ENCODE measurements around the gene PIP4P1. TPM values are rescaled to one million over a fixed set of nuclear protein-coding genes. Genes with fewer than 3 reads are reported as not detected.

The PIP4P1 gene
- total and polyA plus RNA-seq, 2 experiments from 2014 or later, result 20.9 to 26.4 TPM

GRCh38 chr14:20485900-20486299 is 24.7 kb upstream of the PIP4P1 start:
- no peaks in the 10 kb centered on the region for H3K79me2 ChIP-seq (replicated peaks; ENCODE audit: insufficient read depth)
- H3K27ac ChIP-seq (ENCODE audit: low read depth), result no peak overlapping the region; the same call in 1 of the 2 replicates
- peak; percentile 62 for DNase-seq (ENCODE audit: low spot score)
- no peak overlapping the region for H3K4me3 ChIP-seq
- TF ChIP-seq REST (IDR thresholded peaks at IDR 0.05; ENCODE audit: unreplicated experiment) (no peak), NANOG (IDR thresholded peaks at IDR 0.05; ENCODE audit: borderline replicate concordance) (no peak), POLR2AphosphoS5 (IDR thresholded peaks at IDR 0.05; ENCODE audit: low read depth) (no peak)
- Mint-ChIP-seq H3K4me1 (peaks cover 52% of the 10 kb centered on the region), H3K4me3 (no peak overlapping the region), H3K27me3 (ENCODE audit: insufficient read depth, low read depth, poor library complexity) (peaks cover 2% of the 10 kb centered on the region), H3K36me3 (ENCODE audit: low read depth) (no peaks in the 10 kb centered on the region), H3K9me3 (no peaks in the 10 kb centered on the region), H3K27ac (0 out of 2 replicates have a peak overlapping the region, but pooled peaks have one; percentile 26)
- peak overlapping the region; percentile 39; the same call in 1 of the 2 replicates for H2AFZ ChIP-seq
- peak; percentile 48 for ATAC-seq
- H3K4me2 ChIP-seq, result no peak overlapping the region; the same call in 1 of the 2 replicates
- H4K20me1 ChIP-seq (replicated peaks; ENCODE audit: insufficient read depth), result no peaks in the 10 kb centered on the region
- peaks cover 41% of the 10 kb centered on the region for H3K4me1 ChIP-seq (ENCODE audit: insufficient read depth)
- 0 out of 2 replicates have a peak, but pooled peaks cover 7% of the 10 kb centered on the region for H3K9me2 ChIP-seq (ENCODE audit: insufficient read depth)
- H3K36me3 ChIP-seq (ENCODE audit: insufficient read depth), result 0 out of 2 replicates have a peak, but pooled peaks cover 2% of the 10 kb centered on the region
- no peaks in the 10 kb centered on the region for H3K27me3 ChIP-seq (ENCODE audit: insufficient read depth)
- H3F3A ChIP-seq (replicated peaks; ENCODE audit: low read depth), result peaks cover 6% of the 10 kb centered on the region; the same call in 1 of the 2 replicates

- Histone ChIP-seq H3K4me3 (no peak overlapping the region), H3K36me3 (ENCODE audit: insufficient read depth) (peaks cover 5% of the 10 kb centered on the region), H4K20me1 (replicated peaks; ENCODE audit: insufficient read depth) (no peaks in the 10 kb centered on the region), H3K4me1 (ENCODE audit: insufficient read depth) (peaks cover 17% of the 10 kb centered on the region), H3K27ac (ENCODE audit: low read depth) (no peak overlapping the region), H3K4me2 (no peak overlapping the region), H3F3A (replicated peaks; ENCODE audit: low read depth) (peaks cover 6% of the 10 kb centered on the region; the same call in 1 of the 2 replicates), H2AFZ (0 out of 2 replicates have a peak overlapping the region, but pooled peaks have one; percentile 18), H3K9me2 (ENCODE audit: insufficient read depth) (0 out of 2 replicates have a peak, but pooled peaks cover 7% of the 10 kb centered on the region), H3K27me3 (ENCODE audit: insufficient read depth) (no peaks in the 10 kb centered on the region), H3K79me2 (replicated peaks; ENCODE audit: insufficient read depth) (no peaks in the 10 kb centered on the region)
- no peak overlapping the region for H3K4me3 Mint-ChIP-seq
- ATAC-seq, result no peak
- H3K27ac Mint-ChIP-seq, result no peak overlapping the region
- peaks cover 2% of the 10 kb centered on the region for H3K27me3 Mint-ChIP-seq (ENCODE audit: insufficient read depth, low read depth, poor library complexity)
- H3K9me3 Mint-ChIP-seq, result no peaks in the 10 kb centered on the region
- H3K4me1 Mint-ChIP-seq, result peaks cover 26% of the 10 kb centered on the region
- peaks cover 10% of the 10 kb centered on the region for H3K36me3 Mint-ChIP-seq (ENCODE audit: low read depth)
- no peak for DNase-seq (ENCODE audit: low spot score)
- TF ChIP-seq NANOG (IDR thresholded peaks at IDR 0.05; ENCODE audit: borderline replicate concordance) (no peak), CREB1 (CRISPR knock-in tag; IDR thresholded peaks at IDR 0.05; ENCODE audit: low read depth) (no peak), ZNF114 (CRISPR knock-in tag; IDR thresholded peaks at IDR 0.05) (no peak), STAT1 (IDR thresholded peaks at IDR 0.05; ENCODE audit: unreplicated experiment) (no peak), EZH2phosphoT487 (IDR thresholded peaks at IDR 0.05; ENCODE audit: unreplicated experiment) (no peak), ZNF331 (CRISPR knock-in tag; IDR thresholded peaks at IDR 0.05; ENCODE audit: low read depth) (no peak), EZH2 (IDR thresholded peaks at IDR 0.05; ENCODE audit: low read depth, unreplicated experiment) (no peak), JUNB (IDR thresholded peaks at IDR 0.05; ENCODE audit: unreplicated experiment) (no peak), POLR2AphosphoS5 (IDR thresholded peaks at IDR 0.05; ENCODE audit: low read depth) (no peak), ETS1 (IDR thresholded peaks at IDR 0.05) (no peak), CTCF (conservative IDR thresholded peaks at IDR 0.05; ENCODE audit: low read depth in 2 of 2) (no peak)
Observed at GRCh38 chr14:20482382-20482781, 21.1 kb upstream of the PIP4P1 start.

All from GM23338 (cell line).